Progenitor cell of endocrine pancreas (in vitro differentiated cells): ENCODE results near the gene CHID1. TPM values are rescaled to one million over a fixed set of nuclear protein-coding genes. Genes with fewer than 3 reads are reported as not detected.
A peak's percentile ranks its signal among the peaks of the same experiment; 100 is the strongest.

Experiments
- DNase-seq: peaks from one replicate; pipeline ENCODE4 v3.0.0; 2021; ENCODE audit warnings: low spot score; ENCODE audit not compliant: unreplicated experiment
- H3K27ac Mint-ChIP-seq: 2 replicates; pipeline ENCODE4 v1.8.0; 2021; ENCODE audit warnings: mild to moderate bottlenecking, moderate library complexity, mixed read lengths
- H3K27me3 Mint-ChIP-seq: 2 replicates; pipeline ENCODE4 v1.8.0; 2021; ENCODE audit warnings: mixed read lengths
- H3K36me3 Mint-ChIP-seq: 2 replicates; pipeline ENCODE4 v1.8.0; 2022; ENCODE audit warnings: mixed read lengths; ENCODE audit not compliant: insufficient read depth
- H3K4me1 Mint-ChIP-seq: 2 replicates; pipeline ENCODE4 v1.8.0; 2021; ENCODE audit warnings: low read depth, mixed read lengths
- H3K4me3 Mint-ChIP-seq: 2 replicates; pipeline ENCODE4 v1.8.0; 2021; ENCODE audit warnings: low read depth, mild to moderate bottlenecking, moderate library complexity, mixed read lengths
- H3K9me3 Mint-ChIP-seq: 2 replicates; pipeline ENCODE4 v1.8.0; 2021; ENCODE audit warnings: low read depth, mixed read lengths
- total RNA-seq: library from RNA; stranded (reverse); gene quantifications from 2 replicates; pipeline ENCODE4 v1.2.1, GENCODE V29; 2021
- TF ChIP-seq, protein P1 (sequence below): fragments of 200-600 bp; sonication (generic); IDR thresholded peaks from one replicate; pipeline ENCODE4 v1.5.0; 2021; ENCODE audit warnings: antibody characterized with exemption, mild to moderate bottlenecking; ENCODE audit not compliant: unreplicated experiment

Gene CHID1
- total RNA-seq, 1 donor from 2014 or later: 87.0 TPM

DNA sequence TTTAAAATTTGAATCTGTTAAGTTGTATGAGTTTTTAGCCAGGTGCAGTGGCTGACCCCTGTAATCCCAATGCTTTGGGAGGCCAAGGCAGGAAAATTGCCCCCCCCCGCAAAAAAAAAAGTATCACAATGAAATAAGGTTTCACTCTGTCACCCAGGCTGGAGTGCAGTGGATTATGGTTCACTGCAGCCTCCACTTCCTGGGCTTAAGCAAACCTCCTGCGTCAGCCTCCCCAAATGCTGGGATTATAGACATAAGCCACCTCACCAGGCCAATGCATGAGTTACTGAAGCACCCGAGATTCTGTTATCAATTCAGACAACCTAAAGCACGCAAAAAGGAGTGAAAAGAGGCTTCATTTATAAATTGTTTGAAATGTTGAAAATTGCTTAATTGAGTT lies 2.4 kb upstream of the CHID1 start:
- TF ChIP-seq, protein P1, sequence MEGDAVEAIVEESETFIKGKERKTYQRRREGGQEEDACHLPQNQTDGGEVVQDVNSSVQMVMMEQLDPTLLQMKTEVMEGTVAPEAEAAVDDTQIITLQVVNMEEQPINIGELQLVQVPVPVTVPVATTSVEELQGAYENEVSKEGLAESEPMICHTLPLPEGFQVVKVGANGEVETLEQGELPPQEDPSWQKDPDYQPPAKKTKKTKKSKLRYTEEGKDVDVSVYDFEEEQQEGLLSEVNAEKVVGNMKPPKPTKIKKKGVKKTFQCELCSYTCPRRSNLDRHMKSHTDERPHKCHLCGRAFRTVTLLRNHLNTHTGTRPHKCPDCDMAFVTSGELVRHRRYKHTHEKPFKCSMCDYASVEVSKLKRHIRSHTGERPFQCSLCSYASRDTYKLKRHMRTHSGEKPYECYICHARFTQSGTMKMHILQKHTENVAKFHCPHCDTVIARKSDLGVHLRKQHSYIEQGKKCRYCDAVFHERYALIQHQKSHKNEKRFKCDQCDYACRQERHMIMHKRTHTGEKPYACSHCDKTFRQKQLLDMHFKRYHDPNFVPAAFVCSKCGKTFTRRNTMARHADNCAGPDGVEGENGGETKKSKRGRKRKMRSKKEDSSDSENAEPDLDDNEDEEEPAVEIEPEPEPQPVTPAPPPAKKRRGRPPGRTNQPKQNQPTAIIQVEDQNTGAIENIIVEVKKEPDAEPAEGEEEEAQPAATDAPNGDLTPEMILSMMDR: no peak
- no peak overlapping the region for H3K4me3 Mint-ChIP-seq
- peaks cover 8% of the 10 kb centered on the region for H3K4me1 Mint-ChIP-seq
- no peaks in the 10 kb centered on the region for H3K9me3 Mint-ChIP-seq
- DNase-seq: no peak
- H3K27ac Mint-ChIP-seq: peak overlapping the region; percentile 33
- no peaks in the 10 kb centered on the region for H3K27me3 Mint-ChIP-seq
- H3K36me3 Mint-ChIP-seq: no peaks in the 10 kb centered on the region

DNA sequence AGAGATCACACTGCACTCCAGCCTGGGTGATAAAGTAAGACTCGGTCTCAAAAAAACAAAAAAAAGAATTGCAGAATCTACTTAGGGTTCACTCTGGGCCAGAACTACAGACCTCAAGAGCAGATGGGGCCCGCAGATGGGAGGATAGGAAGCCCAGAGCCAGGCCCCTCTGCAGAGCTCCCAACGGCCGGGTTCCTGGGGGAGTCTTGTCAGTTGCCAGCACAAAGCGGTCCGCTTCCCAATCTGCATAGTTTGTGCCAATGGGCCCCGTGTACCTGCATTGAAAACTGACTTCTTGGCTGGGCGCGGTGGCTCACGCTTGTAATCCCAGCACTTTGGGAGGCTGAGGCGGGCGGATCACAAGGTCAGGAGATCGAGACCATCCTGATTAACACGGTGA lies 1.7 kb upstream of the CHID1 start:
- Mint-ChIP-seq H3K4me3 (no peak overlapping the region), H3K36me3 (no peaks in the 10 kb centered on the region), H3K27me3 (no peaks in the 10 kb centered on the region), H3K9me3 (no peaks in the 10 kb centered on the region), H3K27ac (no peak overlapping the region), H3K4me1 (peaks cover 8% of the 10 kb centered on the region)
- no peak for DNase-seq
- TF ChIP-seq, protein P1: no peak

DNA sequence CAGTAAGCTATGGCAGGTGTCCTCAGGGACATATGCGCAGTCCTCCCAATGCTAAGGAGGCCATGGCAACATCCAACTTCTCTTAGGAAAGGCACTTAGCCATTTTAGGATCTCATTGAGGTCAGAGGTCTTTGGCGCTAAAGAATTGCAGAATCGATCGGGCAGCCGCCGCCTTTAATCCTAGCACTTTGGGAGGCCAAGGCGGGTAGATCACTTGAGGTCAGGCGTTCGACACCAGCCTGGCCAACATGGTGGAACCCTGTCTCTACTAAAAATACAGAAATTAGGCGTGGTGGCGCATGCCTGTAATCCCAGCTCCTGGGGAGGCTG lies 1.2 kb upstream of the CHID1 start:
- Mint-ChIP-seq H3K36me3 (no peaks in the 10 kb centered on the region), H3K4me3 (peak overlapping the region; percentile 90), H3K27me3 (no peaks in the 10 kb centered on the region), H3K4me1 (peaks cover 8% of the 10 kb centered on the region), H3K27ac (peak overlapping the region; percentile 38), H3K9me3 (no peaks in the 10 kb centered on the region)
- TF ChIP-seq, protein P1: no peak
- DNase-seq: no peak

DNA sequence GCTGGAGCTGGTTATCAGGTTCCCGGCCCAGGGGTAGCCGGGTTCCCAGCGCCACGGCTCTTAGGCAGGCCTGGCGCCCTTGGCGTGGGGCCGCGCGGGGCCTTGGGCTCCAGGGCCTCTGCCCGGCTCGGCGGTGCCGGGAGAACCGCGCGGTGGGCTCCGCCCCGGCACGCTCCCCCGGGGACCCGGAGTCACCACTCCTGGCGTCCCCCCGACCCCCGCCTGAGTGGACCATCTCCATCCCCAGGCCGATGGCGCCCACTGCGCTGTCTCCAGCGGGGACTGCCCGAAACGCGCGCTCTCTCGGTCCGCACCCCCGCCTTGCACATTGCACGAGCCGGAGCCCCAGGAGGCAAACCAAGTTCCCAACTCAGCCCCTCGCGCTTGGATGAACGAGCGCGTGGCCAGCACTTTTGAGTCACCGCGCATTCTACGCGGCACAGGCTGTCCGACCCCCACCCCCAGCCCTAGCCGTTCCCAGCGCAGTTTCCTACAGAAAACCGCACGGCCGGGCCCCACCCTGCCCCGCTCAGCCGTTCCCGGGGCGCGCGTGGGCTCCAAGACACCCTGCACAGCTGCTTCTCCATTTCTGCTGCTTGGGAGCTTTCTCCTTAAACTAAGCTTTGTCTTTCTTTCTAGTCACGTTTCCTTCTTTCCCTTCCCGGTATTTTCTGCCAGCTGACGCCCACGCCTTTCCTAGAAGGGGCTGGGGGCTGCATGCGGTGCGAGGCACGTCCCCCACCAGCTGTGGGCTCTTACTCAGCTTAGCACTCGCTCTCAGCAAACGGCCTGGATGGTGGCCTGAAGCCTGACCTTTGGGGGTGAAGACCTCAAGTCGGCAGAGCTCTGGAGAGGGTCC lies 650 bp upstream of the CHID1 start:
- Mint-ChIP-seq H3K36me3 (no peaks in the 10 kb centered on the region), H3K4me1 (peaks cover 8% of the 10 kb centered on the region)
- TF ChIP-seq, protein P1: peak; percentile 30

DNA sequence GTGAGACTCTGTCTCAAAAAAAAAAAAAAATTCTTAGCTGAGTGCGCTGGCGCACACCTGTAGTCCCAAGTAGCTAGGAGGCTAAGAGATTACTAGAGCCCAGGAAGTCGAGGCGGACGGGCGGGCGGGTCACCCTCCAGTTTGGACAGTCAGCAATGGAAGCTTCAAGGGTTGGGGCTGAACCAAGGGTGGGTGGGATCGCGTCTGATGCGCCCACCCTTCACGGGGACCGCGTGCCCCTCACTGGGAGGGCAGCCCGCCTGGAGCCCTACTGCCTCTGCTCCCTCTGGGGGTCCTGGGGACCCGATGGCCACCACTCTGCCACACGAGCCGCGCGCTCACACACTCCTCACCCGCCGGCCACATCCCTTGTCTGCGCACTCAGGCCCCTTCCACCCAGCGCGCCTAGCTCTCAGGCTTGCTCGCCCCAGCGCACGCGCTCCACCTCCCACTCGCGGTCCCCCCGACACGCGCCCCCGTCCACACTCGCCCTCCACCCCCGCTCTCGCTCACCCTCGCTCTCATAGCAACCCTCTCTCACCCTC lies 494 bp downstream of the CHID1 start:
- Mint-ChIP-seq H3K36me3 (peaks cover 2% of the 10 kb centered on the region), H3K4me3 (peak overlapping the region; percentile 91), H3K27me3 (no peaks in the 10 kb centered on the region), H3K9me3 (no peaks in the 10 kb centered on the region), H3K27ac (peak overlapping the region; percentile 87), H3K4me1 (peaks cover 8% of the 10 kb centered on the region)
- no peak for DNase-seq
- TF ChIP-seq, protein P1: no peak

More for the DNA sequence above, 650 bp upstream of the CHID1 start:
- H3K27ac Mint-ChIP-seq: peak overlapping the region; percentile 64
- H3K27me3 Mint-ChIP-seq: no peaks in the 10 kb centered on the region
- peak overlapping the region; percentile 90 for H3K4me3 Mint-ChIP-seq
- no peaks in the 10 kb centered on the region for H3K9me3 Mint-ChIP-seq
- peak; percentile 44 for DNase-seq
